ENCODE data around the gene GRIK5.

GRIK5 gene

DNA sequence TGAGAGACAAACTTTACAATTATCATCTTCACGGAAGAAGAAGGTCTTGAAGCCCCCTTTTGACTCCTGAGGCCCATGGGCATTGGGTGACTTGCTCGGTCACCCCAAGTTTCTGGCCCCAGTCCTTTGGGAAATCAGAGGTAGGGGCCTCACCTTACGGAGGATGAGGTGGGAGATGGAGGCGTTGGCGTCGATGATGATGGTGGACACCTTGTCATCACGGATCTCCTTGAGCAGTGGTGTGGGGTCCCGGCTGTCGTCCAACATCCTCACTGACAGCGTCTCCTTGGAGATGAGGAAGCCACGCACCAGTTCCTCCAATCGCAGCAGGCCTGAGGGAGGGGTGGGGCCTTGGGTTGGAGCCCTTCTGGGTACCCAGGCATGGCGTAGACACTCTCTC is 10.8 kb downstream of the GRIK5 start:
- TF ChIP-seq TAF1 (IDR thresholded peaks at IDR 0.05; ENCODE audit: borderline replicate concordance, insufficient read depth, low read length), result no peak

DNA sequence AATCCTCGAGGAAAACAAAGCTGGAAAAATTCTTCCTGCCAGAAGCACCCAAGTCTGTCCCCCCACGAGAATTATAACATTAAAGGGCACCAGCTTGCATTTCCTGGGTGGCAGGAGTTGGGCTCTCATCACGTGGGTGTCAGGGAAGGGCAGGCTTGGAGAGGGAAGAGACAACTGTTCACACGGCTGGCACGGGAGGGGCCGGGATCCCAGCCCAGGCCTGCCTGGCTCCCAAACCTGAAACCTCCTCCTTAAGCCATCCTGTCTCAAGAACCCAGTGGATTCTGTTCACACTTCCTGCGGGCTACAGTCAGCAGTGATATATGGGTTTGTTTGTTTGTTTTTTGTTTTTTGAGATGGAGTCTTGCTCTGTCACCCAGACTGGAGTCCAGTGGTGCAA is 12.2 kb downstream of the GRIK5 start:
- TF ChIP-seq, protein P1, sequence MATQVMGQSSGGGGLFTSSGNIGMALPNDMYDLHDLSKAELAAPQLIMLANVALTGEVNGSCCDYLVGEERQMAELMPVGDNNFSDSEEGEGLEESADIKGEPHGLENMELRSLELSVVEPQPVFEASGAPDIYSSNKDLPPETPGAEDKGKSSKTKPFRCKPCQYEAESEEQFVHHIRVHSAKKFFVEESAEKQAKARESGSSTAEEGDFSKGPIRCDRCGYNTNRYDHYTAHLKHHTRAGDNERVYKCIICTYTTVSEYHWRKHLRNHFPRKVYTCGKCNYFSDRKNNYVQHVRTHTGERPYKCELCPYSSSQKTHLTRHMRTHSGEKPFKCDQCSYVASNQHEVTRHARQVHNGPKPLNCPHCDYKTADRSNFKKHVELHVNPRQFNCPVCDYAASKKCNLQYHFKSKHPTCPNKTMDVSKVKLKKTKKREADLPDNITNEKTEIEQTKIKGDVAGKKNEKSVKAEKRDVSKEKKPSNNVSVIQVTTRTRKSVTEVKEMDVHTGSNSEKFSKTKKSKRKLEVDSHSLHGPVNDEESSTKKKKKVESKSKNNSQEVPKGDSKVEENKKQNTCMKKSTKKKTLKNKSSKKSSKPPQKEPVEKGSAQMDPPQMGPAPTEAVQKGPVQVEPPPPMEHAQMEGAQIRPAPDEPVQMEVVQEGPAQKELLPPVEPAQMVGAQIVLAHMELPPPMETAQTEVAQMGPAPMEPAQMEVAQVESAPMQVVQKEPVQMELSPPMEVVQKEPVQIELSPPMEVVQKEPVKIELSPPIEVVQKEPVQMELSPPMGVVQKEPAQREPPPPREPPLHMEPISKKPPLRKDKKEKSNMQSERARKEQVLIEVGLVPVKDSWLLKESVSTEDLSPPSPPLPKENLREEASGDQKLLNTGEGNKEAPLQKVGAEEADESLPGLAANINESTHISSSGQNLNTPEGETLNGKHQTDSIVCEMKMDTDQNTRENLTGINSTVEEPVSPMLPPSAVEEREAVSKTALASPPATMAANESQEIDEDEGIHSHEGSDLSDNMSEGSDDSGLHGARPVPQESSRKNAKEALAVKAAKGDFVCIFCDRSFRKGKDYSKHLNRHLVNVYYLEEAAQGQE (IDR thresholded peaks at IDR 0.05; ENCODE audit: insufficient read depth in 1 of 2, low read depth in 2 of 2, low read length in 2 of 2), result no peak
- no peak for TF ChIP-seq SIN3A (IDR thresholded peaks at IDR 0.05; ENCODE audit: borderline replicate concordance, insufficient read depth, low read length)
- no peak for TF ChIP-seq POLR2AphosphoS5 (IDR thresholded peaks at IDR 0.05; ENCODE audit: low read depth, low read length)
- TF ChIP-seq FOXP2 (optimal IDR thresholded peaks at IDR 0.05; ENCODE audit: borderline replicate concordance, extremely low read depth, extremely low read length, insufficient read depth), result no peak
- no peak for TF ChIP-seq TAF1 (IDR thresholded peaks at IDR 0.05; ENCODE audit: borderline replicate concordance, insufficient read depth, low read length)

DNA sequence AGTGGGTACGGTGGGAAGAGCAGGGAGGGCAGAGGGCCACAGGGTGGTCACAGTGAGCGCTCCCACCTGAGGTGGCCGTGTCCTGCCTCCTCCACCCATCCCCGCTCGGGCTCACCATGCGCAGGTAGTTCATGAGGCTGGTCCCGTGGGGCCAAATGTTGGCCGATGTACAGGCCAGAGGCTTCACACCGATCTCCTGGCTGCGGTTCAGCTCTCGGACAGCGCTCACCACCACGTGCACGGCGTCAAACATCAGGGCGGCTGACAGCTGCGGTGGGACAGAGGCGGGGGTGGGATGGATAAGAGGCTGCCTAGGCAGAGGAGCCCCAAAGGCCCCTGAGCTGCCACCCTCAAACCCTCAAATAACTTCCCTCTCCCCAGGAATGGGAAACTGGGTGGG is 15.8 kb downstream of the GRIK5 start:
- TF ChIP-seq, protein P1 (IDR thresholded peaks at IDR 0.05; ENCODE audit: insufficient read depth in 1 of 2, low read depth in 2 of 2, low read length in 2 of 2), result no peak
- TF ChIP-seq TAF1 (IDR thresholded peaks at IDR 0.05; ENCODE audit: borderline replicate concordance, insufficient read depth, low read length) (no peak), FOXP2 (optimal IDR thresholded peaks at IDR 0.05; ENCODE audit: borderline replicate concordance, extremely low read depth, extremely low read length, insufficient read depth) (no peak), SIN3A (IDR thresholded peaks at IDR 0.05; ENCODE audit: borderline replicate concordance, insufficient read depth, low read length) (no peak), POLR2AphosphoS5 (IDR thresholded peaks at IDR 0.05; ENCODE audit: low read depth, low read length) (no peak)

DNA sequence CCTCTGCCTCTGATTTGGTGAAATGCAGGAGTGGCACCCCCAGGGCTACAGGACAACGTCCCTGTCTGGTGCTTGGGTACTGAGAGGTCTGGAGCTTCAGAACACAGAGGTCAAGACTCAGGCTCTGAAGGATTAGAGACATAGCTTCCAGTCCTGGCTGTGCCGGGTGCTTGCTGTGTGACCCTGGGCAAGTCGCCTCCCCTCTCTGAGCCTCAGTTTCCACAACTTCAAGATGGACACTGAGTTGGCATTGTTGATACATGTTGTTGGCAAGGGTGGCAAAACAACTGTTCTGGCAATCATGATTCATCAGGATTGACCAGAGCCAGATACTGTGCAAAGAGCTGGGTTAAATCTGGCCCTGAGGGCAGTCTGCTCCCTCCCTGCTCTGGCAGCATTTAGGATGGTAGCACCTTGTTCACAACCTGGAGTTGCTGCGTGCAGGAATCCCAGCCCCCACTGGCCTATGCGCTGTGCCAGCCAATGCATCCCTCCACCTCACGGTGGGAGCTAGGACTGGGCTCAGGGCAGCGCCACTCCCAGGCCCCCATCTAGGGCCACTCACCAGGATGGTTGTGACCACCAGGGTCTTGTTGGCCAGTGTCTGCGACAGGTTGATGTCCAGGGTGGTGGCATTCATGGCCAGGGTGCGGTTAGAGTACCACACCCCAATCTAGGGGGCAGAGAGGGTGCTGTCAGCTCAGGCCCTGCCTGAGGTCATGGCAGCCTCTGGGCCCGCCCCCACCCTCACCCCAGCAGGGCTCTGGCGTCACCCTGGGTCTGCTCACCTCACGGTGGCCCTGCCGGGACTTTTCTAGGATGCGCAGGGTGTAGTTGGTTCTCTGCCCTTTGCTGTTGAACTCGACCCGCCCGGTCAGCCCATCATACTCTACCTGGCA is 16.7 kb downstream of the GRIK5 start:
- TF ChIP-seq, protein P1 (IDR thresholded peaks at IDR 0.05; ENCODE audit: insufficient read depth in 1 of 2, low read depth in 2 of 2, low read length in 2 of 2), result no peak
- TF ChIP-seq POLR2AphosphoS5 (IDR thresholded peaks at IDR 0.05; ENCODE audit: low read depth, low read length), result no peak
- no peak for TF ChIP-seq SIN3A (IDR thresholded peaks at IDR 0.05; ENCODE audit: borderline replicate concordance, insufficient read depth, low read length)
- no peak for TF ChIP-seq FOXP2 (optimal IDR thresholded peaks at IDR 0.05; ENCODE audit: borderline replicate concordance, extremely low read depth, extremely low read length, insufficient read depth)
- no peak for TF ChIP-seq TAF1 (IDR thresholded peaks at IDR 0.05; ENCODE audit: borderline replicate concordance, insufficient read depth, low read length)

DNA sequence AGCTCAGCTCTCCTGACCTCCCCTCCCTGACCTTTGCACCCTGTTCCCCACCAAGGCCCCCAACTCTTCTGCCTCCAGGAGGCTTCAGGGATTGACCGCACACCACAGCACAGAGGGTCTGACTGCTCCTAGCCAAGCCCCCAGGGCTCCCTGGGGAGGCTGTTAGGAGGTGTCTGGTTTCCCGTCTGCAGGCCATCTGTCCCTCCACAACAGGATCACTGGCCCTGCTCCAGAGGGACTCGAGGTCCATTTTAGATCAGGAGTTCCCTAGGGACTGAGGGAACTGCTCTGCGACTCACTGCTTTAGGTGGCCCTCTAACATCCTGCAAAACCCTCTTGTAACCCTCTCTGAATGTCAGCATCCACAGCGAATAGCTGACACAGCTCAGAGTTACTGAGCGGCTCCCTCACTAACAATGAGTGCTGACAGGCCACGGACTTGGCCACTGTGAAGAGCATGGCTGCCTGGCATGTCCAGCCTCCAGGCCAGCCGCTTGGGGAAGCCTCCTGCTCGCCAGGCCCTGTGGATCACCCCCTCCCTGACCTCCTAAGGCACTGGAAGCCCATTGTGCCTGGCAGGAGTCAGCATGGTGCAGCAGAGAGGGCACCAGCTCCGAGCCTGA is 17.7 kb downstream of the GRIK5 start:
- TF ChIP-seq POLR2AphosphoS5 (IDR thresholded peaks at IDR 0.05; ENCODE audit: low read depth, low read length), result no peak
- no peak for TF ChIP-seq SIN3A (IDR thresholded peaks at IDR 0.05; ENCODE audit: borderline replicate concordance, insufficient read depth, low read length)
- no peak for TF ChIP-seq FOXP2 (optimal IDR thresholded peaks at IDR 0.05; ENCODE audit: borderline replicate concordance, extremely low read depth, extremely low read length, insufficient read depth)
- TF ChIP-seq, protein P1 (IDR thresholded peaks at IDR 0.05; ENCODE audit: insufficient read depth in 1 of 2, low read depth in 2 of 2, low read length in 2 of 2), result no peak
- TF ChIP-seq TAF1 (IDR thresholded peaks at IDR 0.05; ENCODE audit: borderline replicate concordance, insufficient read depth, low read length), result no peak

Data from PFSK-1 (cell line).